Measurements from ENCODE around the gene LPCAT2.

Gene LPCAT2

DNA sequence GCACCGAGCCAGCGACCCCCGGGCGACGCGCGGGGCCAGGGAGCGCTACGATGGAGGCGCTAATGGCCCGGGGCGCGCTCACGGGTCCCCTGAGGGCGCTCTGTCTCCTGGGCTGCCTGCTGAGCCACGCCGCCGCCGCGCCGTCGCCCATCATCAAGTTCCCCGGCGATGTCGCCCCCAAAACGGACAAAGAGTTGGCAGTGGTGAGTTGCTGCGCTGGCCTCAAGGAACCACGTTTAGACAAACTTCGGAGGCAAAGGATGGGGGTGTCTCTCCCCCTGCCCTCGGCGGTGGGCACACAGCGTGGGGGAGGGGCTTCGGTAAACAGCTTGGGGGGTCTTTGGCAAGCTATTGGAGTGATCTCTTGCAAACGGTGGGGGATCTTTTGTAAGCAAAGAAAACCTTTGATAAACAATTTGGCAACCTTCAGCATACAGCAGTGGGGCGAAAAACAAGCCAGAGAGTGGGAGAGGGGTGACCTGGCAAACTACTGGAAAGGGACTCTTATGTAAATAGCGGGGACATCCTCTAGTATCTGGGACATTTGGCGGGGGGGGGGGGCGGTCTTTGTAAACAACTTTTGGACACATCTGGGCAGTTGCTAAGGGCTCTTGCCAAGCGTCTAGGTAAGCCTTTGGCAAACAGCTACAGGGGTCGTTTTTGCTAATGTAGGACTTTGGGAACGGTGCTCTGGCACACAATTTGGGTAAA is 29.3 kb upstream of the LPCAT2 start:
- no peak for DNase-seq (ENCODE audit: low spot score)

DNA sequence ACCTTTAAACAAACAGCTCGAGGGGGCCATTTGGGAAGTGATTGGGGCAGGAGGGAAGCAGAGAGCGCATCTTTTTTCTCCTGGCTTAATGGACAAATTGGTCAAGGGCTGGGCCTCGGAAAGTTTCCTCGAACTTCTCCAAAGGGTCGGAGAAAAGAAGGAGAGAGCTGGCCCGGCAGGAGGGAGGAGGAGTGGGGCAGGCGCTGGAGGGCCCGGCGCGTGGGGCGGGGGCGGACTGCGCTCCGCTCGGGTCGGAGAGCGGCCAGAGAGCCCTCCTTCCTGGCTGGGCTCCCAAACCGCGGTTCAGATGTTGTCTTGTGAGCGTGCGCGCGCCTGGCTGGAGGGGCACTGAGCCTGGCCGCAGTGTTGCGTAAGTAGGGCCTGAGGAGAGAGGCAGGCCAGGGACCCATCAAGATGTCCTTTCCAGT is 28.6 kb upstream of the LPCAT2 start:
- DNase-seq (ENCODE audit: low spot score) = no peak

DNA sequence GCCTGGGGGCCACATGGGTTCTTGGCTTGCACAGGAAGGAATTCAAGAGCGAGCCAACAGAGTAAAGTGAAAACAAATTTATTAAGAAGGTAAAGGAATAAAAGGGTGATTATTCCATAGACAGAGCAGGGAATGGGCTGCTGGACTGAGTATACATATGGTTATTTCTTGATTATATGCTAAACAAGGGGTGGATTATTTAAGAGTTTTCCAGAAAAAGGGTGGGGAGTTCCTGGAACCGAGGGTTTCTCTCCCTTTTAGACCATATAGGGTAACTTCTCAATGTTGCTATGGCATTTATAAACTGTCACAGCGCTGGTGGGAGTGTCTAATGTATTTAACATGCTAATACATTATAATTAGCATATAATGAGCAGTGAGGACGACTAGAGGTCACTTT is 27.8 kb upstream of the LPCAT2 start:
- no peak for DNase-seq (ENCODE audit: low spot score)

DNA sequence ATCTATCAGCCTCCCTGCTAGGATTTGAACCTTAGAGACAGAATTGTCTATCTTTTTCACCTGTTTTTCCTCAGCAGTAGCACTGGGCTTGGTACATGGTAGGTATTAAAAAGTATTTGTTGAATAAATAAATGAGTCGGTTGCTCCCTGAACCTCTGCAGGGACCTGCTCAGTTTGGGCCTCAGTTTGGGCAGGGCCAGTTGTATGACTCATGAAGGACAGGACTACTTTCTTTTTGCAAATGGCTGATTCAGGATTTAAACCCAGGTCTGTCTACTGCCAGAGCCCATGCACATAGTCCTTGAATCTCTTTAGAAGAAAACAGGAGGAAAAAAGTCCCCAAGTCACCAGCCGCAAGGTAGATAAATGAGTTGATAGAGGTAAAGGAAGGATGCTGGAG is 26.8 kb upstream of the LPCAT2 start:
- no peak for DNase-seq (ENCODE audit: low spot score)

DNA sequence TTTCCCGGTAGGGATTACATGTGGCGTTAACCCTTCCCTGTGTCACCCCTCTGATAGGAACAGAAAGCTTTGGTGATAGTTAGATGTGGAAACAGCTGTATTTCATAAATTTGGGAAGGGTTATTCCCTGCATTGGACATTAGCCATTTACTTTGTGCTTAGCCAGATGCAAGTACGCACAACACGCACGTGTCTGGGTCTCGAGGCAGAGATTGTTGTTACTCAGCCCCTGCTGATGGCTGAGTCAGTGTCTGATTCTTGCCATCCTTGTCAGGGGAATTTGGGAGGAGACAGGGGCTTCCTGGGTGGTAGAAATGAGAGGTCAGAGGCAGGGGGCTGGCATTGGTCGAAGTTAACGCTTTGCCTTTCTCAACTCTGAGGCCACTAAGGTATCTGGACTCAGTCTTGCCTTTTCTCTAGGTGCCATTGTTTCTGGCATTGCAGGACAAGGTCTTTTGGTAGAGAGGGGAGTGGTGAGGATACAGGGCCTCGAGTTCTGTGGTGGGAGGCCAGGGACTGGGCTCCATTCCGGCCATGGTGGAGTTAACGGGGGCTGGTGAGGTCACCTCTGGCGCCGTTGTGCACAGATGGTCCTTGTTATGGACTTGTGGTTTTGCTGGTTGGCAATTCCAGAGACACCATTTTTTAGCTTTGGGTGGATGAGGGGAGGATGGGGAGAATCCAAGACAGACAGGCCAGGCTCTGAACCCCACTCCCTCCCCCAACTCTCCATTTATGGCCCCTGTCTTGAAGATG is 21.6 kb upstream of the LPCAT2 start:
- no peak for DNase-seq (ENCODE audit: low spot score)

DNA sequence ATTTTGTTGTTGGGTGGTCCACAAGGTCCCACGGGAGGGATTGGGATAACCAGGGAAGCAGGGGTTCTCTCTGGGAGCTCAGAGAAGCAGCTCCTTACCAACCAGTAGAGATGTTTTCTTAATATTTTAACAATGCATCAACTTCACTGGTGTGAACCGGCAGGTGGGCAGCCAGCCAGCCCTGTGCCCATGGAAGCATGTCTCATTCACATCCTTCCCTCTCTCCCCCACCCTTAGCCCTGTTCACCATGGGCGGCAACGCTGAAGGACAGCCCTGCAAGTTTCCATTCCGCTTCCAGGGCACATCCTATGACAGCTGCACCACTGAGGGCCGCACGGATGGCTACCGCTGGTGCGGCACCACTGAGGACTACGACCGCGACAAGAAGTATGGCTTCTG is 20.6 kb upstream of the LPCAT2 start:
- no peak for DNase-seq (ENCODE audit: low spot score)

DNA sequence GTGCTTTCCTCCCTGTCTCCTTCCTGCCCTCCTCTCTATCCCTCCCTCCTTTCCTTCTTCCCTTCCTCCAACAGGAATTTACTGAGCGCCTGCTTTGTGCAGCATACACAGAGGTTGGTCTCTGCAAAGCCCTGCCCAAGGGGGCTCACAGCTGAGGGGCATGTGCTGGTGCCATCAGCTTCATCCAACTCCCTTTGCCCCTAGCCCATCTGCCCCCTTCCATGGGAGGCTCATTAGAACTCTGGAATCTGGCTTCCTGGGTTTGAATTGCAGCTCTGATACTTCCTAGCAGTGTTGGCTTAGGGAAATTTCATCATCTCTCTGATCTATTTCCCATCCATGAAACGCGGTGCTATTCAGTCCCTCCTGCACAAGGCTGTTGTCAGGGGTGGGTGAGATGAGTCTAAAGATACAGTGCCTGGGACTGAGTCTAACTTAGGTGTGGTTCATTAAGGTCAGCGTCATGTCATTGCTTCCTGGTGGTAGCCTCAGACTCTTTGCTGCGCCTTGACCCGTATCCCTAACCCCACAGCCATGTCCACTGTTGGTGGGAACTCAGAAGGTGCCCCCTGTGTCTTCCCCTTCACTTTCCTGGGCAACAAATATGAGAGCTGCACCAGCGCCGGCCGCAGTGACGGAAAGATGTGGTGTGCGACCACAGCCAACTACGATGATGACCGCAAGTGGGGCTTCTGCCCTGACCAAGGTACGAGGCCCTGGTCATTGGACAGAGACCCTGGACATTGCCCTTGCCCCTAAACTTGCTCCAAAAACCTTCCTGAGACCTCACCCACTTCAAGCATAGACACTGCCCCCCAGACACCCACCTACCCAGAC is 19.5 kb upstream of the LPCAT2 start:
- DNase-seq (ENCODE audit: low spot score) = no peak

DNA sequence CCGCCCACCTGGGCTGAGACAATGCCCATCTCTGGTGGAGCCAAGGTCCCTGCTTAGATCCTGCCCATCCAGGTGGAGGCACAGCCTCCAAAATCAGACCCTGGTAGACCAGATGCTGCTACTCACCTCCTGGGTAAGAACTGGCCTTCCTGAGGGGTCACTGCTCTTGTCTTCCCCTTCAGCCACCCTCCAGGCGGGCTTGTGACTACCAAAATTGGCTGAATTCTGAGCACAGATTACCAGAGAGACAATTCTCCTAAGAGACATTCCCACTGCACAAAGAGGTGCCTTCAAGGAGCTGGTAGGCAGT is 19.0 kb upstream of the LPCAT2 start:
- DNase-seq (ENCODE audit: low spot score) = no peak

DNA sequence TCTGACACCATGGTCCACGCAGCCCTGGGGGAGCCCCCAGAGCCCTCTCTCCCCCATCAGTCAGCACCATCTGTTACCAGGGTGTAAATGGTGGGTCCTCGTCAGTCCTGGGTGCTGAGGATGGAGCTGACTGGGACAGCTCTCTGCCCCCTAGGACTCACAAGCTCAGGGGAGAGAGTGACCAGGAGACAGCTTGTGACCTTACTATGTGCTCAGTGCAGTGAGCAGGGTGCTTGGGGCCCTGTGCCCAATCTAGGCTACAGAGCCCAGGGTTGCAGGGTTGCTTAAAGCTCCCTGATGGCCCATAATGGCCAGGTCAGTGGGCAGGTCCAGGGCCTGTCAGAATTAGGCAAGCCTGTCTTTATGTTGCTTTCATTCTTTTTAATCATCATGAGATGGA is 18.6 kb upstream of the LPCAT2 start:
- DNase-seq (ENCODE audit: low spot score) = no peak

DNA sequence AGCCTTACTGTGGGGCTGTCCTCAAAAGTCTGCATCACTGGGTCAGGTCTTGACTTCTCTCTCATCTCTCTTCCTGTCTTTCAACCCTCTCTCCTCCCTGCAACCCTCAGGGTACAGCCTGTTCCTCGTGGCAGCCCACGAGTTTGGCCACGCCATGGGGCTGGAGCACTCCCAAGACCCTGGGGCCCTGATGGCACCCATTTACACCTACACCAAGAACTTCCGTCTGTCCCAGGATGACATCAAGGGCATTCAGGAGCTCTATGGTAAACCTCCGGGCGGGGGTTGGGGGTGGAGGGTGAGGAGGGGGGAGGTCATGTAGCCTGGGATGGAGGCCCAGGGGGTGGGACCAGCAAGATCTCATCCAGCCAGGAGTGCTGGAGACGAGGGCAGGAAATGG is 17.2 kb upstream of the LPCAT2 start:
- DNase-seq (ENCODE audit: low spot score) = no peak

DNA sequence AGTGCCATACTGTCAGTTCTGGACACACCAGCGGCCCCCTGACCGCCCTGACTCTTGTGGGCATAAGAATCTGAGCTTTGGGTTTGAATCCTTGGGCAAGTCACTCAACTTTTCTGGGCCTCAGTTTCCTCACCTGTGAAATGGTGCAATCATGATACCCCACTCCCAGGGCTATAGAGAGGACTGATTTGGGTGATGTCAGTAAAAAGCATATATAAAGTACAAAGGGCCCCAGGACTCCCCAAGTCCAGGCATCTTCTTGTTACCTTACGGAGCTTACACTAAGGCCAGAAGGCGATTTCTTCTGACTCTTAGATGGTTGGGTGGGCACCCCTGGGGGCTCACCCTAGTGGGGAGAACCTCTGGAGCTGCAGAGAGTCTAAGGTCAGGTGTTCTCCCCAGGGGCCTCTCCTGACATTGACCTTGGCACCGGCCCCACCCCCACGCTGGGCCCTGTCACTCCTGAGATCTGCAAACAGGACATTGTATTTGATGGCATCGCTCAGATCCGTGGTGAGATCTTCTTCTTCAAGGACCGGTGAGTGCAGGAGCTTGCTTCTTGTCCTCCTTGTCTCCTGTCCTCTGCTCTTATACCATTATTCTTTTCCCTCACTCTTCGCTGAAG is 16.0 kb upstream of the LPCAT2 start:
- DNase-seq (ENCODE audit: low spot score) = no peak

DNA sequence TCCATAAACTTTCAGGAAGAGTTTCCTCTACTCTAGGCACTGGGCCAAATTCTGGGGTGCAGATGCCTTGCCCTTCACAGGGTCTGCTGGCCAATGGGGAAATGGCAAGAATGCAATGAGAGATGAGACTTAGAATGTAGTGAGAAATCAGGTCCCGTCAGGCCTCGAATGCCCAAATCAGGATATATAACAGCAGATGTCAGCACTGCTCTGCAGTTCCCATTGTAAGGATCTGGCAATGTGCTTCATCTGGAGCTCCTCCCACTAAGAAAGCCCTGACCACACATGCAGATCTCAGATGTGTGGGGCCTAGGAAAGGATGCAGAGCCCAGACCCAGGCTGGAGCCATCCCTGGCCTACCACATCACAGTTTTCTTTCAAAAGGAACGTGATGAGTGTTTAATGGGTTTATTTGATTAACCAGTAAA is 13.9 kb upstream of the LPCAT2 start:
- peak; percentile 85 for DNase-seq (ENCODE audit: low spot score)

DNA sequence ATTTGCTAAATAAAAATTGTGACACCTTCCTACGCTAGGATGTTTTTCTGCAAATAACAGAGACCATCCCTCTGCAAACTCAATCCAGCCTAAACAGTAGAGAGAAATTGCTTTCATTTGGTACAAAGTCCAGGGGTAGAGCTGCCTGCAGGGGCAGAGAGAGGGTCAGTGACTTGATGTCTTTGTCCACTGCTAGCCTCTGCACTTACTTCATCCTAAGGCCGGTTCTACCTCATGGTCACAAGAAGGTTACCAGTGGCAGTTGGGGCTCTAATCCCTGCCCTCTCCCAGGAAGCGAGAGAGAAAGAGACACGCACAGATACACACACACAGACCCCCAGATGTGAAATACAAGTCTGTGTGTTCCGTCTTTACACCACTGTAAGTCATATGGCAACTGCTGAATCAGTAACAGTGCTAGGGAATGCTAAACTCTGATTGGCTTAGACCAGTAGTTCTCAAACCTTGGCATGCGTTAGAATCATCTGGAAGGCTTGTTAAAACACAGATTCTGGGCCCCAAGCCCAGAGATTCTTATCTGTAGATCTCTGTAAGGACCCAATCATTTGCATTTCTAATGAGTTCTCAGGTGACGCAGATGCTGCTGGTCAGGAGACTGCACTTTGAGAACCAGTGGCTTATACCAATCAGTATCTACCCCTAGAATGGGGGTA is 13.1 kb upstream of the LPCAT2 start:
- DNase-seq (ENCODE audit: low spot score) = no peak

DNA sequence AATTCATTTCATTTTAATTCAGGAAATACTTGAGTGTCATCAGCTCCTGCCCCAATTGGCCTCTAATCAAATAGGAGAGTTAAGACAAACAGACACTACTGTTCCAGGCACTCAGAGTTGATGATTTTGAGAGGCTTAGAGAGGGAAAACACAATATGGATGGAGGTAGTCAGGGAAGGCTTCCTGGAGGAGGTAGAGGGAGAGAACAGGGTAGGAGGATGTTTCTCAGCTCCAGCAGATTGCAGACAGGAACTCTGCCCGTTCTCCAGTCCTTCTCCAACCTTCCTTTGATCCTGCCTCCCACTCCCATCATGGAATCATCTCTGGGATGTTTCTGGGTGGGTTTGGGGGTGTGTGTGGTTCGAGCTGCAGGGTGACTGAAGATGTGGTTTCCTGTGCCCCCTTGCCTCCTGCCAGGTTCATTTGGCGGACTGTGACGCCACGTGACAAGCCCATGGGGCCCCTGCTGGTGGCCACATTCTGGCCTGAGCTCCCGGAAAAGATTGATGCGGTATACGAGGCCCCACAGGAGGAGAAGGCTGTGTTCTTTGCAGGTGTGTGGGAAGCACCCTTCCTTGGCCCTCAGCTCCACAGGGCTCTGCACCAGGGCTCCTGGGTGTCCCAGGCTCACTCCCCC is 12.2 kb upstream of the LPCAT2 start:
- no peak for DNase-seq (ENCODE audit: low spot score)

DNA sequence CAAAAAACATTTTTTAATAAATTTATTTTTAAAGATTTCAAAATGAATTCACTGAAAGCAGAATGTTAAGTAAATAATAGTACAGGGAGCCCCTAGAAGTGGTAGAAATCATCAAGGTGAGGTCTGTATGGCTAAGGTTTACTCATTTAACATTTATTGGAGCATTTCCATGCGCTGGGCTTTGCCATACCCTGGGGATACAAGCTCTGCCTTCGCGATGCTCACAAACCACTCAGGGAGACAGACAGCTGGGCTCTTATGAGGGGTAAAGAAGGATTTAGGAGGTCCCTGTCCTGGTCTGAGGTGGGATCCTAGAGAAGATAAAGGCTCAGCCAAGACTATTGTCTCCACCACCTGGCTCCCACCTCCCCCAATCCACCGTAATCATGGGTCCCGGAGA is 11.3 kb upstream of the LPCAT2 start:
- DNase-seq (ENCODE audit: low spot score) = no peak

DNA sequence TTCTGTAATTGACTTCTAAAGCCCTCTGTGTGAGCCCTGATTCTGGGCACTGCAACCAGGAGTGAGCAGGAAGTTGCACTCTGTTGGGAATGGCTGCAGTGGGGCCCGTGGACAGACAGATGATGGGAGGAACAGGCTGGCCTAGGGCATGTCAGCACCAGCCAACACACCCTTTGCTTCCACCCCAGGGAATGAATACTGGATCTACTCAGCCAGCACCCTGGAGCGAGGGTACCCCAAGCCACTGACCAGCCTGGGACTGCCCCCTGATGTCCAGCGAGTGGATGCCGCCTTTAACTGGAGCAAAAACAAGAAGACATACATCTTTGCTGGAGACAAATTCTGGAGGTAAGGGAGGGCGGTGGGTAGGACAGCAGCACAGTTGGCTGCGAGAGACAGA is 10.8 kb upstream of the LPCAT2 start:
- DNase-seq (ENCODE audit: low spot score) = no peak

DNA sequence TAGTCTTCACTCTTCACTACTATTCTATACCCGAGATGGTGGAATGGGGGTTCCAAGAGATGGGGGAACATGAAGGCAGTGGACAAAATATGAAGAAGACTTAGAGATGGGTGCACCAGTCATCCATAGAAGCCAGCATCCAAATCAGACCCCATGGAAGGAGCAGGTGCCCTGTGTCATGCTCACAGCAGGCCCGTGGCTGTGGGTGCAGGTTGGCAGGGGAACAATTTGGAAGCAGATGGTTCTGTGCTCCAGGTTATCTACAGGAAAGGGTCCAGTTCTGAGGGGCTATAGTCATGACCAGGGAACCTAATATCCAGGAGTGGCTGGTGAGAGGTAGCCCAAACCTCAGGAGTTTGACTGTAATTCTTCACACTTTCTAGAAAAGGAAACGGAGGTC is 9.6 kb upstream of the LPCAT2 start:
- no peak for DNase-seq (ENCODE audit: low spot score)

DNA sequence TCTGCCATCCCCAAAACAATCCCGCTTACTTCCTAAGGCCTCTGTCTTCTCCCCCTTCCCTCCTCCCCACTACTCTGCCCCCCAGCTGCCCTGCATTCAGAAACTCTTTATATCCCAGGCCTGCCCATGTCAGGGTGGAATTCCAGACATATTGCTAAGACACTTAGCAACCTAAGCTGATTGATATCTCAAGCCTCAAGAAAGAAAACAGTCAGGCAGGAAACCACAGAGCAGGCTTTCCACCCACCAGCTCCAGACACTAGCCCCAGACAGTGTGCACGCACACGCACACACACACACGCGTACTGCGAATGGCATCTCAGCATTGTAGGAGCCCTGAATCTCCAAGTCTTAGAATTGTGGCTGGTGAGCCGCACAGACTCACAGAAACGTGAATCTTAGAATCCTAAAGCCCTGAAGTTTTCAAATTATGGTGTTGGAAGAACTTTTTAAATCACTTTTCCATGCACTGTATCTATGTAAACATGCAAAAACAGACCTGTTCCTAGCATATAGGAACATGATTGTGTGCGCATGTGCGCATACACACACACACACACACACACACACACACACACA is 8.8 kb upstream of the LPCAT2 start:
- peak; percentile 77 for DNase-seq (ENCODE audit: low spot score)

DNA sequence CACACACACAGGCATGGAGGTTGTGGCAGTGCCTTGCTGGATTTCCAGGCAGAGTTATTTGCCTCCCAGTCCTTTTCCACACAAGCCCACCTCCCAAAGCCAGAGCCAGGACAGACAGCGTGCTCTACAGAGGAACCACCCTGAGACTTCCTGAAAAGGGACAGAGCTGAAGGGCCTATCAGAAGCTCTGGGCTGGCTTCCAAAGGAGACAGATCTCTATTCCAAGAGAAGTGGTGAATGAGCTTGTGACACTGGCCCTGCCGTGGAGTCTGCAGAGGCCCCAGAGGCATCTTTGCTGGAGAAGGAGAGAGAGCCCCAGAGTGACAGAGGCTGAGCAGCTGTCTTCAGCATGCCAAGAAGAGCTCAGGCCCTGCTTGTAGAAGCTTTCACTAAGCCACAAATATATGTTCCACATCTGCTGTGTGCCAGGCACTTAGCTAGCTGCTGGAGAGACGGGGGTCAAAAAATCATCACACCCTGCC is 8.3 kb upstream of the LPCAT2 start:
- peak; percentile 44 for DNase-seq (ENCODE audit: low spot score)

DNA sequence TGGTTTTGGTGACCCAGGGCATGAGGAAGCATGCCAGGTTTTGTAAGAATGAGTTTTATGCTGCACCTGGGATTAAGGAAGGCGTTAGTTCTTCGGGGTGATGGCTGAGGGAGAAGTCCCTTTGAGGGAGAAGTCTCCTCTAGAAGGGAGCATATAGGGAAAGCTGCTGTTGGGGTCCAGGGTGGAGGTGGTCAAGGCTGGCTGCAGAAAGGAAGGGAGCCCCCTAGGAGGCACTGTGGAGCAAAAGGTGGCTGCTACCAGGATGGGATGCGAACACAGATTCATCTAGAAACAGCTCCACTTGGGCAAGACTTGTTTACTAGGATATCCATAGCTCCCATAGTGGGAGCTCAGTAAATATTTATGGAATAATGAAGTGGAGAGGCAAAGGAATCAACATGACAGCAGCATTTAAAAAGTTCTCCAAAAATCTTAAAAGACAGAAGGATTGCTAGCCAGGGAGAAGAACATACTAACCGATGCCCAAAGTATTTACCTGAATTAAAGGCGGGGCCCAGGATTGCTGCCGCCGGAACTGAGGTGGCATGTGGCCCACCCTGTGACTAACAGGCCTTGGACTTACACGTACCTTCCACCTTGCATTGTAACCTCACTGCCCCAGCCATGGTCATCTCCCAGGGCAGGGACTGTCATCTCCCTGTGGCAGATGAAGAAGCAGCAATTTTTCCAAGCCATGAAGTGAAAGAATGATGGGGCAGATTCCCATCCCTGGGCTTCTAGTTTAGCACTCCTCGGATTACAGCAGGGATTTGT is 7.1 kb upstream of the LPCAT2 start:
- DNase-seq (ENCODE audit: low spot score) = peak; percentile 23
